ENCODE measurements around the gene GRM8.

GRM8 gene

DNA sequence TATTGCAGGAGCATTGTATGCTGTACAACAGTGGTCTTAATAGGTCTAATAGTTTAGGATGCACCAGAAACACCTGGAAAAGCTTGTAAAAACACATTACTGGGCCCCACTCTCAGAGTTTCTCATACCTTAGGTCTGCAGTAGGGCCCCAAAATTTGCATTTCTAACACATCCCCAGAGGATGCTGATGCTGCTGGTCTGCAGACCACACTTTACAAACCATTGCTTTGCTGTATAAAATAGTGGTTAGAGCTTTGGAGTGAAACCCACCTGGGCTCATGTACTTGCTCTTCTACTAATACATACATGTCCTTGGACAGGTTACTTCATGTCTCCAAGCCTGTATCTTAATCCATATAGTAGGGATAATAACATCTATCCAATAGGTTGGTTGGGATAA, 279.7 kb downstream of the GRM8 start:
- no peak for TF ChIP-seq TEAD4 (IDR thresholded peaks at IDR 0.05)
- TF ChIP-seq FOXM1 (IDR thresholded peaks at IDR 0.05; ENCODE audit: borderline replicate concordance, low read depth), result no peak
- no peak for TF ChIP-seq CREB1 (IDR thresholded peaks at IDR 0.05; ENCODE audit: low read depth)
- TF ChIP-seq, protein P1, sequence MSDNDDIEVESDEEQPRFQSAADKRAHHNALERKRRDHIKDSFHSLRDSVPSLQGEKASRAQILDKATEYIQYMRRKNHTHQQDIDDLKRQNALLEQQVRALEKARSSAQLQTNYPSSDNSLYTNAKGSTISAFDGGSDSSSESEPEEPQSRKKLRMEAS (IDR thresholded peaks at IDR 0.05), result no peak
- no peak for TF ChIP-seq ZBTB7A (IDR thresholded peaks at IDR 0.05; ENCODE audit: low read depth)
- no peak for TF ChIP-seq YY1 (IDR thresholded peaks at IDR 0.05; ENCODE audit: low read depth)
- no peak for TF ChIP-seq EP300 (IDR thresholded peaks at IDR 0.05; ENCODE audit: borderline replicate concordance)
- TF ChIP-seq RAD21 (IDR thresholded peaks at IDR 0.05; ENCODE audit: low read depth), result no peak
- TF ChIP-seq, protein P2, sequence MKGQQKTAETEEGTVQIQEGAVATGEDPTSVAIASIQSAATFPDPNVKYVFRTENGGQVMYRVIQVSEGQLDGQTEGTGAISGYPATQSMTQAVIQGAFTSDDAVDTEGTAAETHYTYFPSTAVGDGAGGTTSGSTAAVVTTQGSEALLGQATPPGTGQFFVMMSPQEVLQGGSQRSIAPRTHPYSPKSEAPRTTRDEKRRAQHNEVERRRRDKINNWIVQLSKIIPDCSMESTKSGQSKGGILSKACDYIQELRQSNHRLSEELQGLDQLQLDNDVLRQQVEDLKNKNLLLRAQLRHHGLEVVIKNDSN (IDR thresholded peaks at IDR 0.05), result no peak
- TF ChIP-seq EGR1 (IDR thresholded peaks at IDR 0.05), result no peak
- no peak for TF ChIP-seq NFIC (IDR thresholded peaks at IDR 0.05)
- TF ChIP-seq CEBPB (IDR thresholded peaks at IDR 0.05), result no peak
- TF ChIP-seq, protein P3, sequence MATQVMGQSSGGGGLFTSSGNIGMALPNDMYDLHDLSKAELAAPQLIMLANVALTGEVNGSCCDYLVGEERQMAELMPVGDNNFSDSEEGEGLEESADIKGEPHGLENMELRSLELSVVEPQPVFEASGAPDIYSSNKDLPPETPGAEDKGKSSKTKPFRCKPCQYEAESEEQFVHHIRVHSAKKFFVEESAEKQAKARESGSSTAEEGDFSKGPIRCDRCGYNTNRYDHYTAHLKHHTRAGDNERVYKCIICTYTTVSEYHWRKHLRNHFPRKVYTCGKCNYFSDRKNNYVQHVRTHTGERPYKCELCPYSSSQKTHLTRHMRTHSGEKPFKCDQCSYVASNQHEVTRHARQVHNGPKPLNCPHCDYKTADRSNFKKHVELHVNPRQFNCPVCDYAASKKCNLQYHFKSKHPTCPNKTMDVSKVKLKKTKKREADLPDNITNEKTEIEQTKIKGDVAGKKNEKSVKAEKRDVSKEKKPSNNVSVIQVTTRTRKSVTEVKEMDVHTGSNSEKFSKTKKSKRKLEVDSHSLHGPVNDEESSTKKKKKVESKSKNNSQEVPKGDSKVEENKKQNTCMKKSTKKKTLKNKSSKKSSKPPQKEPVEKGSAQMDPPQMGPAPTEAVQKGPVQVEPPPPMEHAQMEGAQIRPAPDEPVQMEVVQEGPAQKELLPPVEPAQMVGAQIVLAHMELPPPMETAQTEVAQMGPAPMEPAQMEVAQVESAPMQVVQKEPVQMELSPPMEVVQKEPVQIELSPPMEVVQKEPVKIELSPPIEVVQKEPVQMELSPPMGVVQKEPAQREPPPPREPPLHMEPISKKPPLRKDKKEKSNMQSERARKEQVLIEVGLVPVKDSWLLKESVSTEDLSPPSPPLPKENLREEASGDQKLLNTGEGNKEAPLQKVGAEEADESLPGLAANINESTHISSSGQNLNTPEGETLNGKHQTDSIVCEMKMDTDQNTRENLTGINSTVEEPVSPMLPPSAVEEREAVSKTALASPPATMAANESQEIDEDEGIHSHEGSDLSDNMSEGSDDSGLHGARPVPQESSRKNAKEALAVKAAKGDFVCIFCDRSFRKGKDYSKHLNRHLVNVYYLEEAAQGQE (IDR thresholded peaks at IDR 0.05; ENCODE audit: low read depth), result no peak
- no peak for TF ChIP-seq TCF12 (IDR thresholded peaks at IDR 0.05; ENCODE audit: low read depth)
- no peak for TF ChIP-seq TAF1 (IDR thresholded peaks at IDR 0.05; ENCODE audit: low read depth)

DNA sequence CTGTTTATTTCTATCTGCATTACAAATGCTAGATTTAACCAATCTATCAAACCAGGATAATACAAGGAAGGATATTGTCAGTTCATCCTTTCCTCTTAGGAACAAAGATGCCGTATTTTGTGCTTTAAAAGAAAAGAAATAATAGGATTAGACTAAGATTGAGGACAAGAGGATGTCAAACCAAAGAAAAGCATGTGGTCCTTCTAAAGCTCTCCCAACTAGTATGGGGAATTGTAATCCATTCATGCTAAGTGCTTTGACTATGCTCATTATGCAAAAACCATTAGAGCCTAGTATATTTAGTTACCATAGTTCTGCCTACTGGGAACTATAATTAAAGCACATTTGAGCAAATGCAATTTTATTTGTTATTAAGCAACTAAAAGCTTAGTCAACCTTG, 280.2 kb downstream of the GRM8 start:
- TF ChIP-seq NFIC (IDR thresholded peaks at IDR 0.05) (no peak), YY1 (IDR thresholded peaks at IDR 0.05; ENCODE audit: low read depth) (no peak), ZBTB7A (IDR thresholded peaks at IDR 0.05; ENCODE audit: low read depth) (no peak), TEAD4 (IDR thresholded peaks at IDR 0.05) (no peak)
- TF ChIP-seq, protein P1 (IDR thresholded peaks at IDR 0.05), result no peak
- TF ChIP-seq, protein P3 (IDR thresholded peaks at IDR 0.05; ENCODE audit: low read depth), result no peak
- TF ChIP-seq, protein P2 (IDR thresholded peaks at IDR 0.05), result no peak

DNA sequence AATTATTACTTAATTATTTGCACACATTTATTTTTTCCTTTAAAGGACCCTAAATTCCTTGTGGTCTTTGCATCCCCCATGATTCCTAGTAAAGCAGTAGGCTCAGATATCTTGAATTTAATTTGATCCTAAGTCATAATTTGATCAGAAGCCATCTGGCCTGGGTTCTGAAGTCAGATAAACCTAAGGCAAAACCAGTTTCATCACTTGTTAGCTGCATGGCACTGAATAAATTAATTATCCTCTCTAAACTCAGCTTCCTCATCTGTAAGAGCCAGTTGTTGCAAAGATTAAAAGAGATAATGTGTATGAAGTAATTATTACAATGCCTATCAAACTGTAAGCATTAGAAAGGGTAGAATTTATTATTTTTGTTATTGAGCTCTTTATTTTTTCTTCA, 293.1 kb downstream of the GRM8 start:
- TF ChIP-seq ZBTB7A (IDR thresholded peaks at IDR 0.05; ENCODE audit: low read depth), result no peak
- TF ChIP-seq CREB1 (IDR thresholded peaks at IDR 0.05; ENCODE audit: low read depth), result no peak
- no peak for TF ChIP-seq TAF1 (IDR thresholded peaks at IDR 0.05; ENCODE audit: low read depth)
- no peak for TF ChIP-seq EP300 (IDR thresholded peaks at IDR 0.05; ENCODE audit: borderline replicate concordance)
- TF ChIP-seq, protein P1 (IDR thresholded peaks at IDR 0.05), result no peak
- no peak for TF ChIP-seq CEBPB (IDR thresholded peaks at IDR 0.05)
- TF ChIP-seq, protein P2 (IDR thresholded peaks at IDR 0.05), result no peak
- no peak for TF ChIP-seq YY1 (IDR thresholded peaks at IDR 0.05; ENCODE audit: low read depth)
- TF ChIP-seq NFIC (IDR thresholded peaks at IDR 0.05), result no peak
- TF ChIP-seq, protein P3 (IDR thresholded peaks at IDR 0.05; ENCODE audit: low read depth), result no peak
- TF ChIP-seq RAD21 (IDR thresholded peaks at IDR 0.05; ENCODE audit: low read depth), result no peak
- no peak for TF ChIP-seq TCF12 (IDR thresholded peaks at IDR 0.05; ENCODE audit: low read depth)
- no peak for TF ChIP-seq EGR1 (IDR thresholded peaks at IDR 0.05)
- no peak for TF ChIP-seq TEAD4 (IDR thresholded peaks at IDR 0.05)
- no peak for TF ChIP-seq FOXM1 (IDR thresholded peaks at IDR 0.05; ENCODE audit: borderline replicate concordance, low read depth)

DNA sequence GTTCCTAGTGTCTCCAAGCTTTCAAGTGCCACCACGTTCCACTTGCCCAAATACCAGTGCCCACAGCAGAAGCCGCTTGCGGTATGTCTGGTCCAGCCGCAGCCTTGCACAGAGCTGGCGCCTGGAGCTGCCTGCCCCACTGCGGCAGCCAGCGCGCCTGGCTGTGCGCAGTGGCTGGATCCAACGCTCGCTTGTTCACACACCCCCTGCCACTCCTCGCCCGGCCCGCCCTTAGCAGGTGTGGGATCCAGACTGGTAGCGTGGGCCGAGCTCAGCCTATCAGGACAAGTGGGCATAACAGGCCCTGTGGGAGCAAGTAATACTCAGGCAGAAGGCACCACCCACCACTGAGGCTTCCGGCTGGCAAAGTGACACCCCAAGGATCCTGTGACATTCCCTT, 294.4 kb downstream of the GRM8 start:
- TF ChIP-seq CREB1 (IDR thresholded peaks at IDR 0.05; ENCODE audit: low read depth) (no peak), YY1 (IDR thresholded peaks at IDR 0.05; ENCODE audit: low read depth) (no peak), EP300 (IDR thresholded peaks at IDR 0.05; ENCODE audit: borderline replicate concordance) (no peak), TAF1 (IDR thresholded peaks at IDR 0.05; ENCODE audit: low read depth) (no peak), NFIC (IDR thresholded peaks at IDR 0.05) (no peak), RAD21 (IDR thresholded peaks at IDR 0.05; ENCODE audit: low read depth) (no peak), CEBPB (IDR thresholded peaks at IDR 0.05) (no peak), ZBTB7A (IDR thresholded peaks at IDR 0.05; ENCODE audit: low read depth) (no peak), EGR1 (IDR thresholded peaks at IDR 0.05) (no peak), FOXM1 (IDR thresholded peaks at IDR 0.05; ENCODE audit: borderline replicate concordance, low read depth) (no peak), TEAD4 (IDR thresholded peaks at IDR 0.05) (no peak), TCF12 (IDR thresholded peaks at IDR 0.05; ENCODE audit: low read depth) (no peak)
- TF ChIP-seq, protein P3 (IDR thresholded peaks at IDR 0.05; ENCODE audit: low read depth), result no peak
- TF ChIP-seq, protein P2 (IDR thresholded peaks at IDR 0.05), result no peak
- TF ChIP-seq, protein P1 (IDR thresholded peaks at IDR 0.05), result no peak

Measured in Ishikawa (cell line).